NB4 (cell line): ENCODE data around the gene MIEN1.
"Not testable (repeated sequence)": the region's sequence is repeated elsewhere in the genome, so short reads cannot be mapped to it uniquely, and the experiment has no call there.

Source experiments
- DNase-seq: peaks from one replicate; pipeline ENCODE4 v3.0.0; 2010; ENCODE audit warnings: low read depth
- H3K4me3 ChIP-seq: one replicate; pipeline ENCODE4 v1.5.1; 2011; ENCODE audit warnings: mild to moderate bottlenecking, low read depth, low read length, moderate library complexity
- CTCF ChIP-seq: IDR thresholded peaks from one replicate; pipeline ENCODE4 v1.5.1; 2012; ENCODE audit warnings: low read depth, low read length
- MAX ChIP-seq: IDR thresholded peaks from 2 replicates; pipeline ENCODE4 v1.6.1; 2011; ENCODE audit warnings: low read depth, low read length
- MYC ChIP-seq: IDR thresholded peaks from 2 replicates; pipeline ENCODE4 v1.6.1; 2011; ENCODE audit warnings: low read depth, low read length
- POLR2A ChIP-seq: IDR thresholded peaks from 2 replicates; pipeline ENCODE4 v1.6.1; 2011; ENCODE audit warnings: mild to moderate bottlenecking; ENCODE audit not compliant: insufficient read length; ENCODE audit errors: extremely low read depth

Gene MIEN1

GRCh38 chr17:39714234-39714633 lies 16.1 kb downstream of the MIEN1 start:
- no peak for TF ChIP-seq MAX
- DNase-seq: no peak

GRCh38 chr17:39711851-39712250 lies 18.5 kb downstream of the MIEN1 start:
- no peak overlapping the region for H3K4me3 ChIP-seq
- TF ChIP-seq MAX: no peak
- no peak for TF ChIP-seq CTCF
- TF ChIP-seq POLR2A: no peak
- no peak for TF ChIP-seq MYC
- no peak for DNase-seq

More at GRCh38 chr17:39714234-39714633, 16.1 kb downstream of the MIEN1 start:
- no peak overlapping the region for H3K4me3 ChIP-seq

- not testable (repeated sequence) for DNase-seq, H3K4me3 ChIP-seq
Observed at GRCh38 chr17:39711071-39711470, 19.3 kb downstream of the MIEN1 start.

- TF ChIP-seq CTCF (no peak), MYC (no peak), POLR2A (no peak), MAX (no peak)
- no peak overlapping the region for H3K4me3 ChIP-seq
Observed at GRCh38 chr17:39709998-39710964, 20.1 kb downstream of the MIEN1 start.

GRCh38 chr17:39709319-39709997 lies 20.9 kb downstream of the MIEN1 start:
- no peak for DNase-seq
- TF ChIP-seq POLR2A (no peak), CTCF (no peak), MYC (no peak), MAX (no peak)
- no peak overlapping the region for H3K4me3 ChIP-seq

More at GRCh38 chr17:39709998-39710964, 20.1 kb downstream of the MIEN1 start:
- no peak for DNase-seq

- TF ChIP-seq MAX: no peak
- no peak for TF ChIP-seq POLR2A
- no peak for TF ChIP-seq CTCF
- TF ChIP-seq MYC: no peak
Observed at GRCh38 chr17:39706921-39707337, 23.4 kb downstream of the MIEN1 start.

More at GRCh38 chr17:39706921-39707337, 23.4 kb downstream of the MIEN1 start:
- no peak overlapping the region for H3K4me3 ChIP-seq
- no peak for DNase-seq
